ENCODE results near the gene CLEC4M.
"Not testable (repeated sequence)": the region's sequence is repeated elsewhere in the genome, so short reads cannot be mapped to it uniquely, and the experiment has no call there.

The CLEC4M gene

GRCh38 chr19:7806876-7807275 lies 43.8 kb downstream of the CLEC4M start:
- DNase-seq (ENCODE audit: low read depth in 3 of 3, low spot score in 1 of 3), result no peak

- no peak for DNase-seq (ENCODE audit: low read depth in 3 of 3, low spot score in 1 of 3)
Measured at GRCh38 chr19:7808108-7808507, 45.1 kb downstream of the CLEC4M start.

- DNase-seq (ENCODE audit: low read depth in 3 of 3, low spot score in 1 of 3), result no peak
Measured at GRCh38 chr19:7811989-7812388, 48.9 kb downstream of the CLEC4M start.

GRCh38 chr19:7815325-7815724 lies 52.3 kb downstream of the CLEC4M start:
- no peak for DNase-seq (ENCODE audit: low read depth in 3 of 3, low spot score in 1 of 3)

GRCh38 chr19:7816040-7816439 lies 53.0 kb downstream of the CLEC4M start:
- not testable (repeated sequence) for DNase-seq (ENCODE audit: low read depth in 3 of 3, low spot score in 1 of 3)

- no peak for DNase-seq (ENCODE audit: low read depth in 3 of 3, low spot score in 1 of 3)
Measured at GRCh38 chr19:7817801-7818200, 54.8 kb downstream of the CLEC4M start.

- DNase-seq (ENCODE audit: low read depth in 3 of 3, low spot score in 1 of 3), result no peak
Measured at GRCh38 chr19:7818806-7819205, 55.8 kb downstream of the CLEC4M start.
